Neural progenitor cell (in vitro differentiated cells): ENCODE measurements around the gene RGS9. TPM values are rescaled to one million over a fixed set of nuclear protein-coding genes. Genes with fewer than 3 reads are reported as not detected.

Experiments
- DNase-seq: peaks from one replicate; pipeline ENCODE4 v3.0.0-alpha.2; 2016; ENCODE audit warnings: low spot score
- H2AFZ ChIP-seq: fragments of 200-600 bp; sonication (generic); replicated peaks from 2 replicates; pipeline ENCODE4 v1.6.1; 2016; ENCODE audit warnings: antibody characterized with exemption
- H3F3A ChIP-seq: fragments of 200-600 bp; sonication (generic); 2 replicates; pipeline ENCODE4 v1.6.1; 2016; ENCODE audit warnings: antibody characterized with exemption, low read depth
- H3K27ac ChIP-seq: fragments of 200-600 bp; sonication (generic); 2 replicates; pipeline ENCODE4 v1.5.1; 2016; ENCODE audit warnings: mild to moderate bottlenecking
- H3K27me3 ChIP-seq: fragments of 200-600 bp; sonication (generic); 2 replicates; pipeline ENCODE4 v1.6.1; 2016; ENCODE audit warnings: mild to moderate bottlenecking, moderate library complexity
- H3K36me3 ChIP-seq: fragments of 200-600 bp; sonication (generic); 2 replicates; pipeline ENCODE4 v1.5.1; 2016
- H3K4me1 ChIP-seq: fragments of 200-600 bp; sonication (generic); 2 replicates; pipeline ENCODE4 v1.6.1; 2016; ENCODE audit warnings: mixed run types
- H3K4me2 ChIP-seq: fragments of 200-600 bp; sonication (generic); 2 replicates; pipeline ENCODE4 v1.6.1; 2016
- H3K4me3 ChIP-seq: fragments of 200-600 bp; sonication (generic); 2 replicates; pipeline ENCODE4 v1.5.1; 2016
- H3K79me2 ChIP-seq: fragments of 200-600 bp; sonication (generic); 2 replicates; pipeline ENCODE4 v1.6.1; 2016; ENCODE audit warnings: low read depth
- H3K9ac ChIP-seq: fragments of 200-600 bp; sonication (generic); 2 replicates; pipeline ENCODE4 v1.6.1; 2016
- H3K9me3 ChIP-seq: fragments of 200-600 bp; sonication (generic); 2 replicates; pipeline ENCODE4 v1.5.1; 2016; ENCODE audit warnings: low read depth
- H4K20me1 ChIP-seq: fragments of 200-600 bp; sonication (generic); 2 replicates; pipeline ENCODE4 v1.6.1; 2016; ENCODE audit warnings: low read depth
- H3K27ac Mint-ChIP-seq: 3 replicates; pipeline ENCODE4 v1.8.0; 2021; ENCODE audit warnings: mixed read lengths
- H3K27me3 Mint-ChIP-seq: 2 replicates; pipeline ENCODE4 v1.8.0; 2022; ENCODE audit warnings: low read depth, mild to moderate bottlenecking, inconsistent platforms, moderate library complexity, mixed read lengths; ENCODE audit not compliant: insufficient read depth
- H3K36me3 Mint-ChIP-seq: 3 replicates; pipeline ENCODE4 v1.8.0; 2021; ENCODE audit warnings: mixed read lengths
- H3K4me1 Mint-ChIP-seq: 3 replicates; pipeline ENCODE4 v1.8.0; 2021; ENCODE audit warnings: mixed read lengths
- H3K4me3 Mint-ChIP-seq: 3 replicates; pipeline ENCODE4 v1.8.0; 2021; ENCODE audit warnings: mild to moderate bottlenecking, moderate library complexity, mixed read lengths
- H3K9me3 Mint-ChIP-seq: 3 replicates; pipeline ENCODE4 v1.8.0; 2020; ENCODE audit warnings: mixed read lengths
- EZH2 ChIP-seq: fragments of 200-600 bp; sonication (generic); IDR thresholded peaks from 2 replicates; pipeline ENCODE4 v1.6.1; 2017; ENCODE audit warnings: antibody characterized with exemption, mild to moderate bottlenecking, moderate library complexity
- EZH2phosphoT487 ChIP-seq: fragments of 200-600 bp; sonication (generic); IDR thresholded peaks from 2 replicates; pipeline ENCODE4 v1.6.1; 2017; ENCODE audit warnings: antibody characterized with exemption
- total RNA-seq: library from RNA; depleted of rRNA; stranded (reverse); fragments of >200 nt; gene quantifications from 2 replicates; pipeline ENCODE4 v1.2.3, GENCODE V29; 2015; ENCODE audit warnings: low replicate concordance
- TF ChIP-seq, protein P1 (sequence below): fragments of 200-600 bp; sonication (generic); IDR thresholded peaks from 2 replicates; pipeline ENCODE4 v1.5.1; 2017; ENCODE audit warnings: antibody characterized with exemption, mild to moderate bottlenecking

The RGS9 gene
- total RNA-seq, 1 donor from 2014 or later, result 7.9 TPM

DNA sequence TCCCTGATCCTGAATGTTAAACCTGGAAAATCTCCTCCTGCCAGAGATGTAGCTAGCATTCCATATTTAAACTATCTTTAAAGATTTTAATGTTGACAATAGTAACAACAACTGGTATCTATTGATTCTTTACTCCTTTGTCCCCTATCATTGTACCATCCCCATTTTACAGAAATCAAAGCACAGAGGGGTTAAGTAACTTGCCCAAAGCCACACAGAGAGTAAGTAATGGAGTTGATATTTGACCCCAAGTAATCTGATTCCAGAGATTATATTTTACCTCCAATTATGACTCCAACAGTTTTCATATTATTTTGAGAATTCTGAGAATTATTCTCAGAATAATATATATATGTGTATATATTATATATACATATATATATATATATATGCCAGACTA is 37.7 kb upstream of the RGS9 start:
- Mint-ChIP-seq H3K4me1 (peaks cover 20% of the 10 kb centered on the region), H3K27me3 (peaks cover 13% of the 10 kb centered on the region), H3K27ac (no peak overlapping the region), H3K36me3 (no peaks in the 10 kb centered on the region), H3K4me3 (no peak overlapping the region), H3K9me3 (peaks cover under 1% of the 10 kb centered on the region)
- Histone ChIP-seq H4K20me1 (no peaks in the 10 kb centered on the region), H2AFZ (no peak overlapping the region), H3F3A (peaks cover 4% of the 10 kb centered on the region), H3K36me3 (no peaks in the 10 kb centered on the region), H3K27me3 (no peaks in the 10 kb centered on the region), H3K9ac (no peak overlapping the region), H3K27ac (no peak overlapping the region), H3K79me2 (no peaks in the 10 kb centered on the region), H3K9me3 (no peaks in the 10 kb centered on the region), H3K4me2 (no peak overlapping the region), H3K4me1 (no peaks in the 10 kb centered on the region), H3K4me3 (no peak overlapping the region)
- no peak for TF ChIP-seq EZH2phosphoT487
- TF ChIP-seq, protein P1, sequence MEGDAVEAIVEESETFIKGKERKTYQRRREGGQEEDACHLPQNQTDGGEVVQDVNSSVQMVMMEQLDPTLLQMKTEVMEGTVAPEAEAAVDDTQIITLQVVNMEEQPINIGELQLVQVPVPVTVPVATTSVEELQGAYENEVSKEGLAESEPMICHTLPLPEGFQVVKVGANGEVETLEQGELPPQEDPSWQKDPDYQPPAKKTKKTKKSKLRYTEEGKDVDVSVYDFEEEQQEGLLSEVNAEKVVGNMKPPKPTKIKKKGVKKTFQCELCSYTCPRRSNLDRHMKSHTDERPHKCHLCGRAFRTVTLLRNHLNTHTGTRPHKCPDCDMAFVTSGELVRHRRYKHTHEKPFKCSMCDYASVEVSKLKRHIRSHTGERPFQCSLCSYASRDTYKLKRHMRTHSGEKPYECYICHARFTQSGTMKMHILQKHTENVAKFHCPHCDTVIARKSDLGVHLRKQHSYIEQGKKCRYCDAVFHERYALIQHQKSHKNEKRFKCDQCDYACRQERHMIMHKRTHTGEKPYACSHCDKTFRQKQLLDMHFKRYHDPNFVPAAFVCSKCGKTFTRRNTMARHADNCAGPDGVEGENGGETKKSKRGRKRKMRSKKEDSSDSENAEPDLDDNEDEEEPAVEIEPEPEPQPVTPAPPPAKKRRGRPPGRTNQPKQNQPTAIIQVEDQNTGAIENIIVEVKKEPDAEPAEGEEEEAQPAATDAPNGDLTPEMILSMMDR, result no peak
- TF ChIP-seq EZH2, result no peak
- DNase-seq, result no peak

DNA sequence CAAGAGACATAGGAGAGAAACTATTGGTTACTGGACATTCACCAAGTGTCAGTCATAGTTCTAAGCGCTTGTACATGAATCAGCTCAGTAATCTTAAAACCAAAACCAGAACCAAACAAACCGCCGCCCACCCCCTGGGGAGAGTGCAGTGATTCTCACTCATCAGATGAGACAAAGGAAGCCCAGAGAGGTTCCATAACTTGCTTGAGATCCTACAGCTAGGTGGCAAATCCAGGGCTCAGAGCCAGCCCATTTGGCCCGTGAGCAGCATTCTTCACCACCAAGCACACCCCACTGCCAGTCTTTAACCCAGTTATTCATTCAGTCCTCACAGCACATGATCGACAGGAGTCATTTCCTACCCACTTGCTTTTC is 37.2 kb upstream of the RGS9 start:
- TF ChIP-seq EZH2 (no peak), EZH2phosphoT487 (no peak)
- TF ChIP-seq, protein P1, result no peak
- H3K4me1 ChIP-seq, result no peaks in the 10 kb centered on the region
- no peaks in the 10 kb centered on the region for H3K27me3 ChIP-seq
- H3K36me3 ChIP-seq, result no peaks in the 10 kb centered on the region
- DNase-seq, result no peak
- H3K27me3 Mint-ChIP-seq, result peaks cover 13% of the 10 kb centered on the region
- H3K79me2 ChIP-seq, result no peaks in the 10 kb centered on the region
- no peak overlapping the region for H3K27ac Mint-ChIP-seq
- peak overlapping the region; percentile 26 for H2AFZ ChIP-seq
- H4K20me1 ChIP-seq, result no peaks in the 10 kb centered on the region
- H3K9ac ChIP-seq, result no peak overlapping the region
- no peak overlapping the region for H3K27ac ChIP-seq
- peak overlapping the region; percentile 78 for H3K4me2 ChIP-seq
- no peaks in the 10 kb centered on the region for H3K9me3 Mint-ChIP-seq
- H3K9me3 ChIP-seq, result no peaks in the 10 kb centered on the region
- peak overlapping the region; percentile 49 for H3K4me3 ChIP-seq
- H3K4me1 Mint-ChIP-seq, result peaks cover 24% of the 10 kb centered on the region
- H3K36me3 Mint-ChIP-seq, result no peaks in the 10 kb centered on the region
- H3F3A ChIP-seq, result peaks cover 4% of the 10 kb centered on the region
- H3K4me3 Mint-ChIP-seq, result peak overlapping the region; percentile 61

DNA sequence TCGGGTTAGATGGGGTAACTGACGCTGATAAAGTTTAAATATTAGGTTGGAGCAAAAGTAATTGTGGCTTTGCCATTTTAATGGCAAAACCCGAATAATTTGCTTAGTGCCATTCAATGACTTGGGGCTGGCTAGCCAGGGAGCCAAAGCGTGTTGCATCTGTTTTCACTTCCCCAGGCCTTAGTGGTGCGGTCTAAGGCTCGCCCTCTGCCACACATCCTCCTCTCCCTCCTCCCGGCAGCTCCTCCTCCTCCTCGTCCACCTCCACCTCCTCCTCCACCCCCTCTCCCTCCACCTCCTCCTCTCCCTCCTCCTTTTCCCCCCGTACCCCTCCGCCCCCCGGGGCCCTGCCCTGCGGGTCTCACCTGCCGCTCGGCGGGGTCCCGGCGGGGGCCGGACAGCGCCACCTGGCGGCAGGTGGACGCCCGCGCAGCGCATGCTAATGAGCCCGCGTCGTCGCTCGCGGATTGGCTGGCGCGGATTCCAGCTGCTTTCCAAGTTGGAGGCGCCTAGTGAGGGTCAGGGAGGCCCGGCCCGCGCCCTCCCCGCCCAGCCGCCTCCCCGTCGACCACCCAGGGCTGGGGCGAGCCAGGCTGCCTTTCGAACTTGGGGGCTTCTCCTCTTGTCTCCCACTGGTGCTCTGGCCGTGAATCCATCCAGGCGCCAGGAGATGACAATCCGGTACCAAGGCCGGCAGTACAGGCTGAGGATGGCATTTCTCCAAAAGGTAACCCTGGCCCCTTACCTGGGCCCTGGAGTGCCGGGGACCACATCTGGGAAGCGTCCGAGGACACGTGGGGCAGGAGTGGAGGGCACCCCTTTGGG is 36.6 kb upstream of the RGS9 start:
- H3K9me3 Mint-ChIP-seq, result no peaks in the 10 kb centered on the region
- Histone ChIP-seq H3K4me3 (peak overlapping the region; percentile 49), H3K4me1 (no peaks in the 10 kb centered on the region), H3K4me2 (peak overlapping the region; percentile 78), H3K9me3 (no peaks in the 10 kb centered on the region), H3K9ac (no peak overlapping the region), H4K20me1 (no peaks in the 10 kb centered on the region), H3F3A (peaks cover 4% of the 10 kb centered on the region), H2AFZ (peak overlapping the region; percentile 59), H3K27ac (no peak overlapping the region), H3K36me3 (no peaks in the 10 kb centered on the region), H3K79me2 (no peaks in the 10 kb centered on the region), H3K27me3 (no peaks in the 10 kb centered on the region)
- H3K27me3 Mint-ChIP-seq, result peaks cover 13% of the 10 kb centered on the region
- no peaks in the 10 kb centered on the region for H3K36me3 Mint-ChIP-seq
- TF ChIP-seq, protein P1, result peak; percentile 85
- no peak for TF ChIP-seq EZH2
- peak; percentile 92 for DNase-seq
- H3K4me1 Mint-ChIP-seq, result peaks cover 26% of the 10 kb centered on the region
- H3K27ac Mint-ChIP-seq, result no peak overlapping the region
- H3K4me3 Mint-ChIP-seq, result peak overlapping the region; percentile 77
